GM12875 (cell line): ENCODE measurements around the gene FAU.
"Not testable (repeated sequence)": the region's sequence is repeated elsewhere in the genome, so short reads cannot be mapped to it uniquely, and the experiment has no call there.

Experiments
- H3K4me3 ChIP-seq: one replicate; pipeline ENCODE4 v1.5.1; 2011; ENCODE audit warnings: low read depth, low read length, control low read depth
- CTCF ChIP-seq: IDR thresholded peaks from 2 replicates; pipeline ENCODE4 v1.5.1; 2011; ENCODE audit warnings: low read depth, mild to moderate bottlenecking, control low read depth, inconsistent platforms, low read length, moderate library complexity, borderline replicate concordance; ENCODE audit not compliant: insufficient read depth

FAU gene

DNA sequence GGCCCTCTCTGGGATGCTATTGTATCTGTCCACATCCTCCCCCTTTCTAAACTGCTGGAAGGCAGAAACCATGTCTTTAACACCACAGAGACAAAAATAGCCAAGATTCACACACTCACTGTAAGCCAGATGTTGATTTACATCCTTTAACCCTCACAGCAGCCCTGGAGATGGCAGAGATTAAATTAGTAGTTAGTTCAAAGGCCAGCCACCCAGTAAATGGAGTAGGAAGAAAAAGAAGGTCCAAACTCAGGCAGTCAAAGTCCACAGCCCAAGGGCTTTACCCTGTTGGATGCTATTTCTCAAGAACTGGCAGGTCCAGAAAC is 2.3 kb downstream of the FAU start:
- no peak overlapping the region for H3K4me3 ChIP-seq
- no peak for TF ChIP-seq CTCF

GRCh38 chr11:65118891-65119669 is 2.9 kb downstream of the FAU start:
- H3K4me3 ChIP-seq = not testable (repeated sequence)

GRCh38 chr11:65118097-65118837 is 3.7 kb downstream of the FAU start:
- H3K4me3 ChIP-seq = no peak overlapping the region
- TF ChIP-seq CTCF = no peak

- TF ChIP-seq CTCF = peak; percentile 87
- peak within 1 kb of the TSS; percentile 98 for H3K4me3 ChIP-seq
Measured at GRCh38 chr11:65117206-65118096, 4.5 kb downstream of the FAU start, which contains the start of gene ZNHIT2. Gene ZNHIT2 (minus strand): TSS chr11:65117701. CDS start chr11:65117653, 48 bp downstream.

- peak overlapping the region; percentile 98 for H3K4me3 ChIP-seq
- TF ChIP-seq CTCF = no peak
Measured at GRCh38 chr11:65116370-65117205, 5.3 kb downstream of the FAU start.

GRCh38 chr11:65115361-65116082 is 6.4 kb downstream of the FAU start:
- no peak overlapping the region for H3K4me3 ChIP-seq
- no peak for TF ChIP-seq CTCF
